Liver (tissue), 9 donors: Measurements from ENCODE around the gene IFNA13. TPM values are rescaled to one million over a fixed set of nuclear protein-coding genes. Genes with fewer than 3 reads are reported as not detected.

Experiments
- DNase-seq: peaks from one replicate; pipeline ENCODE4 v3.0.0-alpha.2; 2017; ENCODE audit warnings: low spot score
- H3K27ac ChIP-seq, 2 donors: one replicate each; pipeline ENCODE4 v1.7.0; 2013; ENCODE audit warnings: inconsistent platforms in 2 of 2, low read length in 2 of 2, control low read depth in 1 of 2, low read depth in 1 of 2, mild to moderate bottlenecking in 1 of 2
- H3K27me3 ChIP-seq, 4 donors: one replicate each; pipeline versions ENCODE4 v1.6.1 to v1.7.0; 2013; ENCODE audit warnings: low read length in 3 of 4, inconsistent platforms in 1 of 4, mild to moderate bottlenecking in 1 of 4, moderate library complexity in 1 of 4; ENCODE audit not compliant: control insufficient read depth in 4 of 4, insufficient read depth in 4 of 4
- H3K36me3 ChIP-seq, 4 donors: one replicate each; pipeline versions ENCODE4 v1.6.1 to v1.7.0; 2013; ENCODE audit warnings: low read length in 3 of 4, mild to moderate bottlenecking in 3 of 4, low read depth in 1 of 4, moderate library complexity in 1 of 4; ENCODE audit not compliant: control insufficient read depth in 4 of 4, insufficient read depth in 3 of 4
- H3K4me1 ChIP-seq, 4 donors: one replicate each; pipeline versions ENCODE4 v1.6.1 to v1.7.0; 2013; ENCODE audit warnings: low read length in 3 of 4, mild to moderate bottlenecking in 3 of 4, moderate library complexity in 1 of 4; ENCODE audit not compliant: control insufficient read depth in 4 of 4, insufficient read depth in 4 of 4
- H3K4me3 ChIP-seq, 3 donors: one replicate each; pipeline versions ENCODE4 v1.6.1 to v1.7.0; 2013; ENCODE audit warnings: low read length in 3 of 3, control low read depth in 1 of 3, low read depth in 1 of 3, mild to moderate bottlenecking in 1 of 3
- H3K9ac ChIP-seq, 2 donors: one replicate each; pipeline ENCODE4 v1.7.0; 2013; ENCODE audit warnings: low read length in 2 of 2, mild to moderate bottlenecking in 2 of 2, moderate library complexity in 2 of 2, control low read depth in 1 of 2, low read depth in 1 of 2
- H3K9me3 ChIP-seq, 4 donors: one replicate each; pipeline versions ENCODE4 v1.6.1 to v1.7.0; 2013; ENCODE audit warnings: low read length in 3 of 4; ENCODE audit not compliant: control insufficient read depth in 4 of 4
- ATF3 ChIP-seq: IDR thresholded peaks from 2 replicates; pipeline ENCODE4 v1.6.1; 2016; ENCODE audit warnings: antibody characterized with exemption
- CTCF ChIP-seq: fragments of 150-350 bp; IDR thresholded peaks from 2 replicates; pipeline ENCODE4 v1.5.1; 2017; ENCODE audit warnings: improper control_type of control experiment, low read depth, low read length; ENCODE audit not compliant: missing input control
- EGR1 ChIP-seq, 2 donors: IDR thresholded peaks; 2 replicates each; pipeline ENCODE4 v1.6.1; 2016 to 2018; ENCODE audit warnings: antibody characterized with exemption in 2 of 2, low read depth in 2 of 2
- FOXA1 ChIP-seq: IDR thresholded peaks from 2 replicates; pipeline ENCODE4 v1.6.1; 2016; ENCODE audit warnings: antibody characterized with exemption
- FOXA2 ChIP-seq: IDR thresholded peaks from 2 replicates; pipeline ENCODE4 v1.6.1; 2016; ENCODE audit warnings: antibody characterized with exemption
- GABPA ChIP-seq, 2 donors: IDR thresholded peaks in 1 of 2; conservative IDR thresholded peaks in 1 of 2; 2 replicates each; pipeline ENCODE4 v1.6.1; 2016; ENCODE audit warnings: antibody characterized with exemption in 2 of 2, mild to moderate bottlenecking in 1 of 2, moderate library complexity in 1 of 2
- HNF4A ChIP-seq, 2 donors: conservative IDR thresholded peaks; 2 replicates each; pipeline ENCODE4 v1.6.1; 2016; ENCODE audit warnings: antibody characterized with exemption in 2 of 2, mild to moderate bottlenecking in 2 of 2
- HNF4G ChIP-seq: IDR thresholded peaks from 2 replicates; pipeline ENCODE4 v1.6.1; 2016; ENCODE audit warnings: antibody characterized with exemption
- JUND ChIP-seq, 2 donors: IDR thresholded peaks; 2 replicates each; pipeline ENCODE4 v1.6.1; 2016; ENCODE audit warnings: antibody characterized with exemption in 2 of 2
- MAX ChIP-seq: IDR thresholded peaks from 2 replicates; pipeline ENCODE4 v1.6.1; 2016; ENCODE audit warnings: antibody characterized with exemption
- NR2F2 ChIP-seq: IDR thresholded peaks from 2 replicates; pipeline ENCODE4 v1.6.1; 2016; ENCODE audit warnings: antibody characterized with exemption
- RAD21 ChIP-seq, 2 donors: IDR thresholded peaks; 2 replicates each; pipeline ENCODE4 v1.6.1; 2016; ENCODE audit warnings: antibody characterized with exemption in 2 of 2, mild to moderate bottlenecking in 2 of 2
- REST ChIP-seq: IDR thresholded peaks from 2 replicates; pipeline ENCODE4 v1.6.1; 2016; ENCODE audit warnings: antibody characterized with exemption, mild to moderate bottlenecking
- RXRA ChIP-seq, 2 donors: IDR thresholded peaks; 2 replicates each; pipeline ENCODE4 v1.6.1; 2017 to 2018; ENCODE audit warnings: antibody characterized with exemption in 2 of 2, mild to moderate bottlenecking in 1 of 2
- SP1 ChIP-seq: IDR thresholded peaks from 2 replicates; pipeline ENCODE4 v1.6.1; 2018; ENCODE audit warnings: antibody characterized with exemption, mild to moderate bottlenecking
- TAF1 ChIP-seq: conservative IDR thresholded peaks from 2 replicates; pipeline ENCODE4 v1.6.1; 2016; ENCODE audit warnings: antibody characterized with exemption, mild to moderate bottlenecking
- YY1 ChIP-seq: IDR thresholded peaks from 2 replicates; pipeline ENCODE4 v1.6.1; 2016; ENCODE audit warnings: antibody characterized with exemption, mild to moderate bottlenecking
- ZBTB33 ChIP-seq: IDR thresholded peaks from 2 replicates; pipeline ENCODE4 v1.6.1; 2016; ENCODE audit warnings: antibody characterized with exemption
- WGBS: extraction: QIAGEN DNeasy Blood & Tissue Kit; methylation state at CpG from one replicate; pipeline ENCODE4 v1.1.7; 2013; 5-methylcytosine and 5-hydroxymethylcytosine counted together
- polyA plus RNA-seq, 2 donors: library from polyadenylated mRNA; stranded (reverse) in 1 of 2; unstranded in 1 of 2; fragments of 200-250 nt in 1 of 2; fragments of >200 nt in 1 of 2; fragmentation: Nextera tagmentation in 1 of 2; extraction: Ambion mirVana in 1 of 2; gene quantifications; one replicate each; pipeline versions ENCODE4 v1.2.1 to v1.2.3, GENCODE V29; 2013 to 2015
- total RNA-seq, 2 donors: library from RNA; depleted of rRNA; stranded (reverse); fragments of >200 nt; gene quantifications; one replicate each; pipeline ENCODE4 v1.2.3, GENCODE V29; 2014
- donor health status: healthy.
- donor health status: healthy.
- donor health status: healthy.
- donor health status: healthy.
- donor health status: healthy.

The IFNA13 gene
- total and polyA plus RNA-seq, 4 donors, result not detected

GRCh38 chr9:21412107-21412506 lies 44.2 kb upstream of the IFNA13 start:
- H3K4me1 ChIP-seq, result no peaks in the 10 kb centered on the region
- H3K9ac ChIP-seq, result no peak overlapping the region
- H3K27ac ChIP-seq, result no peak overlapping the region
- TF ChIP-seq CTCF, result no peak
- TF ChIP-seq GABPA (IDR thresholded peaks at IDR 0.05 in 1 of 2, conservative IDR thresholded peaks at IDR 0.05 in 1 of 2), result no peak
- no peak for TF ChIP-seq RAD21 (IDR thresholded peaks at IDR 0.05)
- no peak for TF ChIP-seq HNF4G
- no peak for TF ChIP-seq YY1
- no peak for TF ChIP-seq MAX
- TF ChIP-seq NR2F2, result no peak
- TF ChIP-seq SP1, result no peak
- TF ChIP-seq FOXA2, result no peak
- no peak for TF ChIP-seq TAF1
- TF ChIP-seq FOXA1, result no peak
- no peak for TF ChIP-seq ZBTB33
- no peak for TF ChIP-seq ATF3
- TF ChIP-seq HNF4A (conservative IDR thresholded peaks at IDR 0.05), result no peak
- no peak for TF ChIP-seq REST
- no peak for TF ChIP-seq EGR1 (IDR thresholded peaks at IDR 0.05; ENCODE audit: low read depth in 2 of 2)
- TF ChIP-seq RXRA (IDR thresholded peaks at IDR 0.05), result no peak
- no peak for TF ChIP-seq JUND (IDR thresholded peaks at IDR 0.05)
- no peak overlapping the region for H3K4me3 ChIP-seq
- peaks cover 0 to 11% (median 2%) of the 10 kb centered on the region in 4 donors for H3K27me3 ChIP-seq
- no peak for DNase-seq
- no peaks in the 10 kb centered on the region for H3K36me3 ChIP-seq
- no peaks in the 10 kb centered on the region for H3K9me3 ChIP-seq

- Histone ChIP-seq H3K9me3 (no peaks in the 10 kb centered on the region), H3K4me1 (no peaks in the 10 kb centered on the region), H3K36me3 (no peaks in the 10 kb centered on the region), H3K27me3 (peaks cover 0 to 10% (median 2%) of the 10 kb centered on the region in 4 donors), H3K9ac (no peak within 1 kb of the TSS), H3K27ac (no peak within 1 kb of the TSS), H3K4me3 (no peak within 1 kb of the TSS)
- 79% methylated on average over 1 of the region's 1 CpG for WGBS
- DNase-seq, result no peak
- TF ChIP-seq GABPA (IDR thresholded peaks at IDR 0.05 in 1 of 2, conservative IDR thresholded peaks at IDR 0.05 in 1 of 2), result no peak
- no peak for TF ChIP-seq TAF1
- TF ChIP-seq HNF4G, result no peak
- TF ChIP-seq FOXA1, result no peak
- TF ChIP-seq CTCF, result no peak
- no peak for TF ChIP-seq FOXA2
- no peak for TF ChIP-seq YY1
- TF ChIP-seq RXRA (IDR thresholded peaks at IDR 0.05), result no peak
- no peak for TF ChIP-seq SP1
- no peak for TF ChIP-seq ZBTB33
- no peak for TF ChIP-seq EGR1 (IDR thresholded peaks at IDR 0.05; ENCODE audit: low read depth in 2 of 2)
- TF ChIP-seq MAX, result no peak
- TF ChIP-seq JUND (IDR thresholded peaks at IDR 0.05), result no peak
- no peak for TF ChIP-seq RAD21 (IDR thresholded peaks at IDR 0.05)
- no peak for TF ChIP-seq ATF3
- no peak for TF ChIP-seq NR2F2
- TF ChIP-seq HNF4A (conservative IDR thresholded peaks at IDR 0.05), result no peak
These were observed 41.0 kb upstream of the IFNA13 start, which contains the start of gene IFNA8 for GRCh38 chr9:21408817-21409216. Gene IFNA8, plus strand, starts transcription at chr9:21409117. Its CDS starts 60 bp downstream, at chr9:21409177.
